Mammary epithelial cell (primary cell): ENCODE results near the gene NSL1.

Source experiments
- CTCF ChIP-seq, 2 donors: IDR thresholded peaks in 1 of 2; conservative IDR thresholded peaks in 1 of 2; 2 replicates each; pipeline ENCODE4 v1.5.1; 2011 to 2012; ENCODE audit warnings: inconsistent platforms in 2 of 2, low read length in 2 of 2, mild to moderate bottlenecking in 2 of 2, control low read depth in 1 of 2, low read depth in 1 of 2; ENCODE audit not compliant: insufficient read depth in 1 of 2; ENCODE audit errors: extremely low read depth in 1 of 2
- EZH2 ChIP-seq: IDR thresholded peaks from 2 replicates; pipeline ENCODE4 v1.6.1; 2012; ENCODE audit warnings: low read length, inconsistent platforms, borderline replicate concordance

- TF ChIP-seq CTCF (conservative IDR thresholded peaks at IDR 0.05 in 1 of 2, IDR thresholded peaks at IDR 0.05 in 1 of 2; ENCODE audit: extremely low read depth in 1 of 2, insufficient read depth in 1 of 2, low read depth in 1 of 2, low read length in 2 of 2) (no peak), EZH2 (no peak)
Measured at GRCh38 chr1:212746546-212746945, 45.0 kb downstream of the NSL1 start.
